22Rv1 (cell line): ENCODE measurements around the gene FSIP1.

Source experiments
- ZFX ChIP-seq: fragments of 450-650 bp; IDR thresholded peaks from 2 replicates; pipeline ENCODE4 v1.6.1; 2017; ENCODE audit warnings: antibody characterized with exemption, borderline replicate concordance
- TF ChIP-seq, protein P1 (sequence below): fragments of 450-650 bp; IDR thresholded peaks from 2 replicates; pipeline ENCODE4 v1.5.1; 2017; ENCODE audit warnings: mild to moderate bottlenecking

DNA sequence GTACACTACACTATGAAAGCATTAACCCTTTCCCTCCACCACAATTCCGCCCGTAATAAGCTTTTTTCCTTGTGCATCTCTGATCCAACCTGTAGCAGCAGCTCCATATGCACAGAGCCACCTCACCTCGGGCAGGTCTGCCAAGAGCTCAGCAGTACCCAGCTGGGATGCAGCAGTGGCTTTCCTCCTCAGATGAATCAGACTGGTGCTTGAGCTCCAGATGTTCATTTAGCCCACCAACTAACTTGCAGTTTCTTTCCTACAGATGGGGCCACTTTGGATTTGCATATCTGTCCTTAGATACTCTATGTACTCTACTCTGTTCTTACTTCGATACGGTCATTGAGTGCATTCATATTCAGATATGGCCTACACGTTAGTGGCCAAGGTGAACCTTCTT lies 14.8 kb upstream of the FSIP1 start:
- TF ChIP-seq, protein P1, sequence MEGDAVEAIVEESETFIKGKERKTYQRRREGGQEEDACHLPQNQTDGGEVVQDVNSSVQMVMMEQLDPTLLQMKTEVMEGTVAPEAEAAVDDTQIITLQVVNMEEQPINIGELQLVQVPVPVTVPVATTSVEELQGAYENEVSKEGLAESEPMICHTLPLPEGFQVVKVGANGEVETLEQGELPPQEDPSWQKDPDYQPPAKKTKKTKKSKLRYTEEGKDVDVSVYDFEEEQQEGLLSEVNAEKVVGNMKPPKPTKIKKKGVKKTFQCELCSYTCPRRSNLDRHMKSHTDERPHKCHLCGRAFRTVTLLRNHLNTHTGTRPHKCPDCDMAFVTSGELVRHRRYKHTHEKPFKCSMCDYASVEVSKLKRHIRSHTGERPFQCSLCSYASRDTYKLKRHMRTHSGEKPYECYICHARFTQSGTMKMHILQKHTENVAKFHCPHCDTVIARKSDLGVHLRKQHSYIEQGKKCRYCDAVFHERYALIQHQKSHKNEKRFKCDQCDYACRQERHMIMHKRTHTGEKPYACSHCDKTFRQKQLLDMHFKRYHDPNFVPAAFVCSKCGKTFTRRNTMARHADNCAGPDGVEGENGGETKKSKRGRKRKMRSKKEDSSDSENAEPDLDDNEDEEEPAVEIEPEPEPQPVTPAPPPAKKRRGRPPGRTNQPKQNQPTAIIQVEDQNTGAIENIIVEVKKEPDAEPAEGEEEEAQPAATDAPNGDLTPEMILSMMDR = no peak
- no peak for TF ChIP-seq ZFX
